ES-I3 (cell line): ENCODE data around the gene LSG1.
"Not testable (repeated sequence)": the region's sequence is repeated elsewhere in the genome, so short reads cannot be mapped to it uniquely, and the experiment has no call there.

ENCODE experiments used
- H3K36me3 ChIP-seq: 2 replicates; pipeline ENCODE4 v1.6.1; 2013; ENCODE audit warnings: mild to moderate bottlenecking, low read length, control low read depth, moderate library complexity; ENCODE audit not compliant: insufficient read depth
- H3K4me1 ChIP-seq: 2 replicates; pipeline ENCODE4 v1.6.1; 2013; ENCODE audit warnings: mild to moderate bottlenecking, control low read depth, low read length; ENCODE audit not compliant: insufficient read depth
- H3K9ac ChIP-seq: 2 replicates; pipeline ENCODE4 v1.6.1; 2013; ENCODE audit warnings: low read depth, mild to moderate bottlenecking, low read length, moderate library complexity
- H3K9me3 ChIP-seq: 2 replicates; pipeline ENCODE4 v1.6.1; 2013; ENCODE audit warnings: mild to moderate bottlenecking, low read length, moderate library complexity; ENCODE audit not compliant: control insufficient read depth, insufficient read depth

The LSG1 gene

DNA sequence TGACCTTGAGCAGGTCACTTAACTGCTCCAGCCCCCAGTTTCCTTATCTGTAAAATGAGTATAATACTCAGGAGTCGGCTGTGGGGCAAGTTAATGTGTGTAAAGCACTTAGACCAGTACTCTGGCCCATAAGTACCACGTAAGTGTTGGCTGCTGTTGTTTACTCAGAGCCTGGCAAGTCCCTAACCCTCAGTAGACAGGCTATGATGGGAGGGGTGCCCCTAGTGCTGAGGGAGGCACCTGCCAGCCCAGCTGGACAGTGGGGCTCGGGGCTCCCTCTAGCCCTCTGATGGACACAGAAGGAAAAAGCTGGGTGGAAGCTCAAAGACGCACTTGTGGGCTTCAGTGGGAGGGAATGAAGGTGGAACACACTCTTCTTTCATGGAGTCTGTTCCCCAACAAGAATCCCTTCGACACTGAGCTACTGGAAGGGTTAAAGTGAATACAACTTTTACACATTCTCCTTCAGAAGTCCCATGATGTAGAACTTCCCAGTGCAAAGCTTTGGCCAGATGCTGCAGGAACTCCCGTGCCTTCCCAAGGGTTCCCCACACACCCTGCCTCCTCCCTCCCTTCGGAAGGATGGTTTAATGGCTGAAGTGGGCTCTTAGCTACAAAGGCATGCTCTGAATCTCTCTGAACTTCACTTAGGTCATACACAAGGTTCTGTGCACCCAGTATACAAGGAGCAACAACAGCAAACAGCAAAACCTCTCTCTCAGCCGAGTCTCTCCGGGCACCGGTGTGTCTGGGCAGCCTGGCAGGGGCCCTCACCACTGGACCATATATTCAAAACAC is 64.2 kb downstream of the LSG1 start:
- Histone ChIP-seq H3K9ac (no peak overlapping the region), H3K4me1 (no peaks in the 10 kb centered on the region), H3K9me3 (no peaks in the 10 kb centered on the region), H3K36me3 (no peaks in the 10 kb centered on the region; the same call in 1 of the 2 replicates)

DNA sequence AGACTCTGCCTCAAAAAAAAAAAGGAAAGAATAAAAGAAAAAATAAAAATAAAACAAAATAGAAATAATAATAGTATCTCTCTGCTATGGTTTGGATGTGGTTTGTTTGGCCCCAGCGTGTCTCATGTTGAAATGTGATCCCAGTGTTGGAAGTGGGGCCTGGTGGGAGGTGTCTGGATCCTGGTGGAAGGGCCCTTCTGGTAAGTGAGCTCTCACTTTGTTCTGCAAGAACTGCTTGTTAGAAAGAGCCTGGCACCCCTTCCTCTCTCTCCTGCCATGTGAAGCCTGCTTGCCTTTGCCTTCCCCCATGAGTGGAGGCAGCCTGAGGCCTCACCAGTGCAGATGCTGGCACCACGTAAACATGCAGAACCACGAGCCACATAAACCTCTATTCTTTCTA is 65.0 kb downstream of the LSG1 start:
- no peak overlapping the region for H3K9ac ChIP-seq
- H3K36me3 ChIP-seq, result no peaks in the 10 kb centered on the region; the same call in 1 of the 2 replicates
- no peaks in the 10 kb centered on the region for H3K9me3 ChIP-seq
- H3K4me1 ChIP-seq, result no peaks in the 10 kb centered on the region

DNA sequence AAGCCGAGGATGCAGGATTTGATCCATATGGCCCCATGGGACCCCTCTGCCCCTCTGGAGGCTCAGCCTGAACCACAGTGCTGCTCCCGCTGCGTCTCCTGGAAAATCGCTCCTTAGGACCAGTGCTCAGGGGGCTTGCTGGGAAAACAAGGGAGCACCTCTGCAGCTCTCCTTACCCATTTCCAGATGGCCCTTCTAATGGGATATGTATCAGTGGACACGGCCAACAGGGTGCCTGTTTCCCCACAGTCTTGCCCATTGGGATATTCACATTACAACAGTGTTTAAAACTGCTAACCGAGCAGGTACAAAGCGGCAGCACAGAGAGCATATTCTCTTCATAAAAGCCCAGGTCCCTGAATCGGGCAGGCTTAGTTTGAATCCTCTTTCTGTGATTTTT is 65.8 kb downstream of the LSG1 start:
- Histone ChIP-seq H3K4me1 (no peaks in the 10 kb centered on the region), H3K36me3 (no peaks in the 10 kb centered on the region; the same call in 1 of the 2 replicates), H3K9ac (no peak overlapping the region), H3K9me3 (no peaks in the 10 kb centered on the region)

DNA sequence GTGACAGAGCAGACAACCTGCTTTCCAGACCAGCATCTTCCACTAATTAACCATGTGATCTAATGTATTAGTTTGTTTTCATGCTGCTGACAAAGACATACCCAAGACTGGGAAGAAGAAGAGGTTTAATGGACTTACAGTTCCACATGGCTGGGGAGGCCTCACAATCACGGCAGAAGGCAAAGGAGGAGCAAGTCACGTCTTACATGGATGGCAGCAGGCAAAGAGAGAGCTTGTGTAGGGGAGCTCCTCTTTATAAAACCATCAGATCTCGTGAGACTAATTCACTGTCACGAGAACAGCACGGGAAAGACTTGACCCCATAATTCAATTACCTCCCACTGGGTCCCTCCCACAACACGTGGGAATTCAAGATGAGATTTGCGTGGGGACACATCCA is 66.7 kb downstream of the LSG1 start:
- not testable (repeated sequence) for H3K9ac ChIP-seq, H3K4me1 ChIP-seq, H3K36me3 ChIP-seq, H3K9me3 ChIP-seq

DNA sequence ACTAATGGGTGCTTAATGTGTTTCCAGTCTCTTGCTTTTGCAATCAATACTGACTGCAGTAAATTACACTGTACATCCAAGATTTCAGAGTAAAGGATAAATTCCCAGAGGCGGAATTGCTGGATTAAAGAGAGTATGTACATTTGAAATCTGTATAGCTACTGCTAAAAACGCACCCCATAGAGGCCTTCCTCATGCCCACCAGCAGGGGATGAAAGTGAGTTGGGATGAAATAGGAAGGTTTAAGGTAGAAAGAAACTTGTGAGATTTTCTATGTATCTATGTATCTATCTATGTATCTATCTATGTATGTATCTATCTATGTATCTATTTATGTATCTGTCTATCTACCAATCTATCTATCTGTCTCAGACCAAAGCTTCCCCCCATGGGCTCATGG is 67.2 kb downstream of the LSG1 start:
- no peak overlapping the region for H3K9ac ChIP-seq
- no peaks in the 10 kb centered on the region for H3K4me1 ChIP-seq
- H3K36me3 ChIP-seq, result no peaks in the 10 kb centered on the region
- no peaks in the 10 kb centered on the region for H3K9me3 ChIP-seq

DNA sequence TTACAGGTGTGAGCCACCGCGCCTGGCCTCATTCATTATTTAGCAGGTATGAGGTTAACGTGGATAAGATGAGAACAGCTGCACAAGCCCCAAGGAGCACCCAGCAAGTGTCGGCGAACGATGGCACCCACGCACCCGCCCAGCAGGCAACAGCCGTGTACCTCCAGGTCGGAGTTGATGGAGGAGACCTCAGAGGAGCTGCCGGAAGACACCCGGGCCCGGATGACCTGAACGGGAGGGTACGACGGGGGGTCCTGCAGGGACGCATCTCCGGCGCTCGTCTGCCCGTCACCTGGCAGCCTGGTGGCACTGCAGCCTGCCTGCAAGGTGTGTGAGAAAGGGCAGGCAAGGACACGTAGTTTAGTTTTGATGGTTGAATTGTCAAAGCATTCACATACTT is 67.9 kb downstream of the LSG1 start:
- no peak overlapping the region for H3K9ac ChIP-seq
- no peaks in the 10 kb centered on the region for H3K36me3 ChIP-seq
- H3K9me3 ChIP-seq, result no peaks in the 10 kb centered on the region
- no peaks in the 10 kb centered on the region for H3K4me1 ChIP-seq

DNA sequence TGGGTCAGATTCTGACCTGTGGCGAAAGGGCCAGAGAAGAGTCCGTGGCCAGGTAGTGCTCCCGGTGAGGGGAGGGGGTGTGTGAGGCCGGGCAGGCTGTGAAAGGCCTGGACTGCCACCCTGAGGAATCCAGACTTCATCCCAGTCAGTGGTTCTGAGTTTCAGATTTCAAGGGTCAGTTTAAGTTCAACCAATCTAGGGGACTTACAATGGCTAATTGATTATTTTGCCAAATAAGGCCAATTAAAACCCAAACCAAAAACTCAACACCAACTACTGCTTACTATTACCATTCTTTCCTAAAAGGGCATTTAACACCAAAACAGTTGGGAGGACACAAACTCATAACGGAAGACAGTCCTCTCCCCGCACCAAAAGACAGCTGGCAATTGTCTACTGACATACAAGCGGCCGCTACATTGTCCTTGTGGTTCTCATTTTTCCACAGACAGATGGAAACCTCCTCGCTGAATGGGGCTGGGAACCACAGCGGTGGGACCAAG is 69.3 kb downstream of the LSG1 start:
- H3K4me1 ChIP-seq, result no peaks in the 10 kb centered on the region
- H3K9ac ChIP-seq, result no peak overlapping the region
- H3K36me3 ChIP-seq, result no peaks in the 10 kb centered on the region

DNA sequence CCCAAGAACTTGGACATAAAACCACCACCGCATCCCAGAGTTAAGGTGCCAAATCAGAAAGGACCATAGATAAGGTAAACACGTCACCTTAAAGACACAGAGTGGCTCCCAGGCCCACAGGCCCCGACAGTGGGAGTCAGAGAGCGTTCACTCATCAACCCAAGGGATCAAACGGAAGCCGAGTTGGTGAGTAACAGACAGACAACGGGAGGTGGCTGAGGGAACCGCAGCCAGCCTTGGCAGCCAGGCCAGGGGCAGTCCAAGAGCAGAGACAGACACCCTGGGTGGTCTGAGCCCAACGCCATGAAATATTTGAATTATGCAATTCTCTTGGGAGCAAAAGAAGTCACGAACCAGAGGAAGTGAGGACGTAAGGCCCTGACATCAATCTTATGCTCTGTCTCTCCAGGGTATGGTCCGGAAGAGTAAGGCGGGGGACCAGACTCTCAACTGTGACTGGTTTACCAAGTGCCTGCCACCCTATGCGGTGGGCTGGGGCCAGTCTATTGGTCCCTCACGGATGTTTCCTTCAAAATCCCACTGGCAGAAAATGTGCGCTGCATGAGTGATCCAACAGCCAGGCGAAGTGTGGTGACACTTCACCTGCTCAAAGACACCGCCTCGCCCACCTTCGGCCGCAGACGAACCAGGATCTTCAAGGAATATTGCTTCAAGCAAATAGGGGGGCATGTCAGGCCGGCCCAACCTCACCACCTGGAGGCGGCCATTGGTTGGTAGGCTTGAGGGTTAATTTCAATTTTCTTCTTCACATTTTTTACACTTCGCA is 73.0 kb downstream of the LSG1 start:
- no peaks in the 10 kb centered on the region for H3K36me3 ChIP-seq
- H3K9me3 ChIP-seq, result no peaks in the 10 kb centered on the region
- no peaks in the 10 kb centered on the region for H3K4me1 ChIP-seq
- no peak overlapping the region for H3K9ac ChIP-seq

More for the DNA sequence above, 69.3 kb downstream of the LSG1 start:
- H3K9me3 ChIP-seq, result no peaks in the 10 kb centered on the region

DNA sequence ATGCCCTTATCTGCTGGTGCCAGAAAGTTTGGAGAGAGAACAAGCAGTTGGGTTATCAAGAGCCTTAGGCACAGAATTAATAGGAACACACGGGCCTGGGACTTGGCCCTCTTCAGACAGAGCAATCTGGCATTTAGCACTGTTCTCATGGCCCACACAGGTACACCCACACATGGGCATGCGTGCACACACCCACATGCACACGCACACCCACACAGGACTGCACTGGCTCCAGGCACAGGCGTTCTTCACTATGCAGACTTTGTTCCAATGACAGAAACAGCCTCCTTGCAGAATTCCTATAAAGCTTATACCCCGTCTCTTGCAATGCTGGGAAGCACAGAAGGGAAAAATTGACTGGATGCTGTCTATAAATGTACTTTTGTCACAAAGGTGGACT is 75.1 kb downstream of the LSG1 start:
- Histone ChIP-seq H3K36me3 (no peaks in the 10 kb centered on the region), H3K9me3 (no peaks in the 10 kb centered on the region), H3K9ac (no peak overlapping the region), H3K4me1 (no peaks in the 10 kb centered on the region)

DNA sequence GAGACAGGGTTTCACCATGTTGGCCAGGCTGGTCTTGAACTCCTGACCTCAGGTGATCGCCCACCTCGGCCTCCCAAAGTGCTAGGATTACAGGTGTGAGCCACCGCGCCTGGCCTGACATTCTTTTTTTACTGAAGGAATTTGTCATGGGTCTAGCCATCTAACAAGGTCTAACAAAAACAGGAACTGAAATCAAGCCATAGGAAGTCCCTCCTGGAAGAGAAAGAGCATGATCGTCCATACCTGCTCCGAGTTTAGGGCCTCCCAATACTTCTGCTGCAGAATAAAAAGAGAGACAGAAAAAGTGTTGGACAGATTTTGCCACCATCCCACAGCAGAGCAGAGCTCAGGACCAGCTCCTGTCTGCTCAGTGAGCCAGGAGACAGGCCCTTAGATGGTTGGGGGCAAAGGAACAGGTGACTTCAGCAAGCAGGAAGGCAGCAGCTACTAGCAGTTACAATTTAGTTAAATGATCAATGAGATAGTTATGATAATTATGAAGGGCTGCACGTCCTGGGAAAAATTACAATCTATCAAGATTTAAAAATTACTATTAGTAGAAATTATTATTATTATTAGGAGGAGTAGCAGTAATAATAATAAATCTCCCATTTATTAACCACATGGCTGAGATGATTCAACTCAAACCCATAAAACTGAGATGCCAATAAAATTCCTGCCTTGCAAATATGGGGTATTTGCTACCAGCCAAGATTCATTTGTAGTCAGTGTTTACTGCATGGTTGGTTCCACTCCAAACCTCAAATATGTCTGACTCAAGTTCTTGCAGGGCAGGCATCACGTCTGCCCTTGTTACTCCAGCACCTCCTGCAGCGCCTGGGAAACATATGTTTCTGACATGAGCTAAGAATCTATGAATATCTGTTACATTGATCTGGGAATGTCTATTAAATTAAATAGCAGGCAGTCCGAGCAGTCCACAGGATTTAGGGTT is 78.9 kb downstream of the LSG1 start:
- no peaks in the 10 kb centered on the region for H3K4me1 ChIP-seq
- H3K9ac ChIP-seq, result no peak overlapping the region
- no peaks in the 10 kb centered on the region for H3K9me3 ChIP-seq
- no peaks in the 10 kb centered on the region for H3K36me3 ChIP-seq
